Keratinocyte (primary cell): ENCODE measurements around the gene CASP7. TPM values are rescaled to one million over a fixed set of nuclear protein-coding genes. Genes with fewer than 3 reads are reported as not detected.

Experiments
- DNase-seq: peaks from one replicate; pipeline ENCODE4 v3.0.0-alpha.2; 2011; ENCODE audit warnings: low read depth, missing footprints, low spot score
- FAIRE-seq: peaks from 2 replicates; lab custom pipeline; 2011; peaks lifted over from hg19 to GRCh38; lab: Jason Lieb, UNC
- H2AFZ ChIP-seq: 2 replicates; pipeline ENCODE4 v1.6.0; 2012; ENCODE audit warnings: low read length, control low read depth, inconsistent platforms; ENCODE audit not compliant: control insufficient read depth
- H3K27ac ChIP-seq: 2 replicates; pipeline ENCODE4 v1.5.1; 2011; ENCODE audit warnings: low read length; ENCODE audit not compliant: control insufficient read depth, insufficient read depth
- H3K27me3 ChIP-seq: 3 replicates; pipeline ENCODE4 v1.6.0; 2011; ENCODE audit warnings: low read length; ENCODE audit not compliant: control insufficient read depth, insufficient read depth; ENCODE audit errors: extremely low read depth
- H3K36me3 ChIP-seq, 2 experiments: 2 replicates in 1 of 2; 3 replicates in 1 of 2; pipeline ENCODE4 v1.5.1; 2011; ENCODE audit warnings: low read length in 2 of 2, mild to moderate bottlenecking in 1 of 2; ENCODE audit not compliant: control insufficient read depth in 2 of 2, insufficient read depth in 2 of 2; ENCODE audit errors: extremely low read depth in 1 of 2
- H3K4me1 ChIP-seq: 3 replicates; pipeline ENCODE4 v1.5.1; 2011; ENCODE audit warnings: low read length; ENCODE audit not compliant: control insufficient read depth, insufficient read depth; ENCODE audit errors: extremely low read depth
- H3K4me2 ChIP-seq: 3 replicates; pipeline ENCODE4 v1.6.0; 2011; ENCODE audit warnings: low read depth, low read length; ENCODE audit not compliant: control insufficient read depth, insufficient read depth; ENCODE audit errors: extremely low read depth
- H3K4me3 ChIP-seq, 3 experiments: fragments of 200-600 bp in 1 of 3; sonication (generic) in 1 of 3; 2 replicates in 2 of 3; 3 replicates in 1 of 3; pipeline ENCODE4 v1.5.1; 2011 to 2016; ENCODE audit warnings: low read length in 3 of 3, mild to moderate bottlenecking in 3 of 3, control low read depth in 2 of 3, inconsistent platforms in 1 of 3, low read depth in 1 of 3, mixed read lengths in 1 of 3, mixed run types in 1 of 3, moderate library complexity in 1 of 3; ENCODE audit not compliant: control insufficient read depth in 2 of 3, insufficient read depth in 2 of 3; ENCODE audit errors: extremely low read depth in 1 of 3
- H3K79me2 ChIP-seq: 2 replicates; pipeline ENCODE4 v1.6.0; 2012; ENCODE audit warnings: low read length; ENCODE audit not compliant: control insufficient read depth, insufficient read depth
- H3K9ac ChIP-seq: 3 replicates; pipeline ENCODE4 v1.6.0; 2011; ENCODE audit warnings: low read length; ENCODE audit not compliant: control insufficient read depth, insufficient read depth; ENCODE audit errors: extremely low read depth
- H3K9me1 ChIP-seq: 3 replicates; pipeline ENCODE4 v1.6.0; 2011; ENCODE audit warnings: low read length; ENCODE audit not compliant: control insufficient read depth, insufficient read depth; ENCODE audit errors: extremely low read depth
- H3K9me3 ChIP-seq: 2 replicates; pipeline ENCODE4 v1.5.1; 2012; ENCODE audit warnings: low read depth, low read length; ENCODE audit not compliant: control insufficient read depth
- H4K20me1 ChIP-seq: 3 replicates; pipeline ENCODE4 v1.6.0; 2011; ENCODE audit warnings: low read length; ENCODE audit not compliant: control insufficient read depth, insufficient read depth; ENCODE audit errors: extremely low read depth
- CTCF ChIP-seq, 3 experiments: IDR thresholded peaks in 1 of 3; conservative IDR thresholded peaks in 1 of 3; optimal IDR thresholded peaks in 1 of 3; 2 replicates in 2 of 3; 3 replicates in 1 of 3; pipeline versions ENCODE3 to v1.5.1; 2011; ENCODE audit warnings: low read length in 3 of 3, mild to moderate bottlenecking in 3 of 3, moderate library complexity in 2 of 3, control low read depth in 1 of 3, inconsistent platforms in 1 of 3; ENCODE audit not compliant: insufficient read depth in 2 of 3; ENCODE audit errors: extremely low read depth in 1 of 3
- EZH2 ChIP-seq: IDR thresholded peaks from one replicate; pipeline ENCODE4 v1.6.1; 2012; ENCODE audit warnings: inconsistent platforms, mild to moderate bottlenecking, low read length, moderate library complexity
- dilution Hi-C: fragments of 300-500 bp; cut with MboI; formaldehyde crosslinking; loops from one replicate; pipeline ENCODE4 v1.7.0; 2020; ENCODE audit warnings: low sequenced_read_pairs; ENCODE audit not compliant: extremely low pct_ligation_motif_present
- polyA plus RNA-seq, 5 experiments: library from polyadenylated mRNA; depleted of rRNA in 3 of 5; stranded (reverse) in 3 of 5; stranded (forward) in 1 of 5; unstranded in 1 of 5; fragments of >200 nt; gene quantifications; 1 replicate in 1 of 5; 2 replicates in 3 of 5; 3 replicates in 1 of 5; pipeline versions ENCODE4 v1.2.1 to v1.2.3, GENCODE V29; 2011 to 2012; ENCODE audit warnings: missing spikeins in 2 of 5, low read depth in 1 of 5, low replicate concordance in 1 of 5

Gene CASP7
- polyA plus RNA-seq, 1 donor (not counting 4 experiments of a cell fraction or from before 2014, with no cell fraction given), result 23.2 TPM

- dilution Hi-C loops, result no loop called here
- Histone ChIP-seq H3K27me3 (no peaks in the 10 kb centered on the region), H3K4me1 (no peaks in the 10 kb centered on the region), H3K4me3 (no peak overlapping the region), H3K36me3 (no peaks in the 10 kb centered on the region), H3K9ac (no peak overlapping the region), H3K9me3 (no peaks in the 10 kb centered on the region), H4K20me1 (no peaks in the 10 kb centered on the region), H3K27ac (no peak overlapping the region), H3K4me2 (no peak overlapping the region), H3K9me1 (no peaks in the 10 kb centered on the region), H2AFZ (no peak overlapping the region), H3K79me2 (peaks cover 42% of the 10 kb centered on the region)
- TF ChIP-seq EZH2 (no peak), CTCF (optimal IDR thresholded peaks at IDR 0.05 in 1 of 3, IDR thresholded peaks at IDR 0.05 in 1 of 3, conservative IDR thresholded peaks at IDR 0.05 in 1 of 3; ENCODE audit: extremely low read depth in 1 of 3, insufficient read depth in 2 of 3, low read length in 3 of 3) (no peak)
- FAIRE-seq (no peak), DNase-seq (no peak)
These were observed 9.3 kb downstream of the CASP7 start for GRCh38 chr10:113689057-113689456.

- Histone ChIP-seq H3K27ac (no peak overlapping the region), H2AFZ (no peak overlapping the region), H3K4me3 (no peak overlapping the region), H3K36me3 (no peaks in the 10 kb centered on the region), H3K9me1 (no peaks in the 10 kb centered on the region), H3K4me2 (no peak overlapping the region), H3K4me1 (no peaks in the 10 kb centered on the region), H3K27me3 (no peaks in the 10 kb centered on the region), H3K9ac (no peak overlapping the region), H3K9me3 (no peaks in the 10 kb centered on the region), H3K79me2 (peaks cover 46% of the 10 kb centered on the region), H4K20me1 (no peaks in the 10 kb centered on the region)
- TF ChIP-seq CTCF (optimal IDR thresholded peaks at IDR 0.05 in 1 of 3, IDR thresholded peaks at IDR 0.05 in 1 of 3, conservative IDR thresholded peaks at IDR 0.05 in 1 of 3; ENCODE audit: extremely low read depth in 1 of 3, insufficient read depth in 2 of 3, low read length in 3 of 3) (no peak), EZH2 (no peak)
- dilution Hi-C loops, result no loop called here
- no peak for DNase-seq
- no peak for FAIRE-seq
These were observed 9.9 kb downstream of the CASP7 start for GRCh38 chr10:113689574-113689973.
